Liver (tissue), 9 donors: ENCODE measurements around the gene BEND7. TPM values are rescaled to one million over a fixed set of nuclear protein-coding genes. Genes with fewer than 3 reads are reported as not detected.

Experiments
- DNase-seq: peaks from one replicate; pipeline ENCODE4 v3.0.0-alpha.2; 2017; ENCODE audit warnings: low spot score
- H3K27ac ChIP-seq, 2 donors: one replicate each; pipeline ENCODE4 v1.7.0; 2013; ENCODE audit warnings: inconsistent platforms in 2 of 2, low read length in 2 of 2, control low read depth in 1 of 2, low read depth in 1 of 2, mild to moderate bottlenecking in 1 of 2
- H3K27me3 ChIP-seq, 4 donors: one replicate each; pipeline versions ENCODE4 v1.6.1 to v1.7.0; 2013; ENCODE audit warnings: low read length in 3 of 4, inconsistent platforms in 1 of 4, mild to moderate bottlenecking in 1 of 4, moderate library complexity in 1 of 4; ENCODE audit not compliant: control insufficient read depth in 4 of 4, insufficient read depth in 4 of 4
- H3K36me3 ChIP-seq, 4 donors: one replicate each; pipeline versions ENCODE4 v1.6.1 to v1.7.0; 2013; ENCODE audit warnings: low read length in 3 of 4, mild to moderate bottlenecking in 3 of 4, low read depth in 1 of 4, moderate library complexity in 1 of 4; ENCODE audit not compliant: control insufficient read depth in 4 of 4, insufficient read depth in 3 of 4
- H3K4me1 ChIP-seq, 4 donors: one replicate each; pipeline versions ENCODE4 v1.6.1 to v1.7.0; 2013; ENCODE audit warnings: low read length in 3 of 4, mild to moderate bottlenecking in 3 of 4, moderate library complexity in 1 of 4; ENCODE audit not compliant: control insufficient read depth in 4 of 4, insufficient read depth in 4 of 4
- H3K4me3 ChIP-seq, 3 donors: one replicate each; pipeline versions ENCODE4 v1.6.1 to v1.7.0; 2013; ENCODE audit warnings: low read length in 3 of 3, control low read depth in 1 of 3, low read depth in 1 of 3, mild to moderate bottlenecking in 1 of 3
- H3K9ac ChIP-seq, 2 donors: one replicate each; pipeline ENCODE4 v1.7.0; 2013; ENCODE audit warnings: low read length in 2 of 2, mild to moderate bottlenecking in 2 of 2, moderate library complexity in 2 of 2, control low read depth in 1 of 2, low read depth in 1 of 2
- H3K9me3 ChIP-seq, 4 donors: one replicate each; pipeline versions ENCODE4 v1.6.1 to v1.7.0; 2013; ENCODE audit warnings: low read length in 3 of 4; ENCODE audit not compliant: control insufficient read depth in 4 of 4
- ATF3 ChIP-seq: IDR thresholded peaks from 2 replicates; pipeline ENCODE4 v1.6.1; 2016; ENCODE audit warnings: antibody characterized with exemption
- CTCF ChIP-seq: fragments of 150-350 bp; IDR thresholded peaks from 2 replicates; pipeline ENCODE4 v1.5.1; 2017; ENCODE audit warnings: improper control_type of control experiment, low read depth, low read length; ENCODE audit not compliant: missing input control
- EGR1 ChIP-seq, 2 donors: IDR thresholded peaks; 2 replicates each; pipeline ENCODE4 v1.6.1; 2016 to 2018; ENCODE audit warnings: antibody characterized with exemption in 2 of 2, low read depth in 2 of 2
- FOXA1 ChIP-seq: IDR thresholded peaks from 2 replicates; pipeline ENCODE4 v1.6.1; 2016; ENCODE audit warnings: antibody characterized with exemption
- FOXA2 ChIP-seq: IDR thresholded peaks from 2 replicates; pipeline ENCODE4 v1.6.1; 2016; ENCODE audit warnings: antibody characterized with exemption
- GABPA ChIP-seq, 2 donors: IDR thresholded peaks in 1 of 2; conservative IDR thresholded peaks in 1 of 2; 2 replicates each; pipeline ENCODE4 v1.6.1; 2016; ENCODE audit warnings: antibody characterized with exemption in 2 of 2, mild to moderate bottlenecking in 1 of 2, moderate library complexity in 1 of 2
- HNF4A ChIP-seq, 2 donors: conservative IDR thresholded peaks; 2 replicates each; pipeline ENCODE4 v1.6.1; 2016; ENCODE audit warnings: antibody characterized with exemption in 2 of 2, mild to moderate bottlenecking in 2 of 2
- HNF4G ChIP-seq: IDR thresholded peaks from 2 replicates; pipeline ENCODE4 v1.6.1; 2016; ENCODE audit warnings: antibody characterized with exemption
- JUND ChIP-seq, 2 donors: IDR thresholded peaks; 2 replicates each; pipeline ENCODE4 v1.6.1; 2016; ENCODE audit warnings: antibody characterized with exemption in 2 of 2
- MAX ChIP-seq: IDR thresholded peaks from 2 replicates; pipeline ENCODE4 v1.6.1; 2016; ENCODE audit warnings: antibody characterized with exemption
- NR2F2 ChIP-seq: IDR thresholded peaks from 2 replicates; pipeline ENCODE4 v1.6.1; 2016; ENCODE audit warnings: antibody characterized with exemption
- RAD21 ChIP-seq, 2 donors: IDR thresholded peaks; 2 replicates each; pipeline ENCODE4 v1.6.1; 2016; ENCODE audit warnings: antibody characterized with exemption in 2 of 2, mild to moderate bottlenecking in 2 of 2
- REST ChIP-seq: IDR thresholded peaks from 2 replicates; pipeline ENCODE4 v1.6.1; 2016; ENCODE audit warnings: antibody characterized with exemption, mild to moderate bottlenecking
- RXRA ChIP-seq, 2 donors: IDR thresholded peaks; 2 replicates each; pipeline ENCODE4 v1.6.1; 2017 to 2018; ENCODE audit warnings: antibody characterized with exemption in 2 of 2, mild to moderate bottlenecking in 1 of 2
- SP1 ChIP-seq: IDR thresholded peaks from 2 replicates; pipeline ENCODE4 v1.6.1; 2018; ENCODE audit warnings: antibody characterized with exemption, mild to moderate bottlenecking
- TAF1 ChIP-seq: conservative IDR thresholded peaks from 2 replicates; pipeline ENCODE4 v1.6.1; 2016; ENCODE audit warnings: antibody characterized with exemption, mild to moderate bottlenecking
- YY1 ChIP-seq: IDR thresholded peaks from 2 replicates; pipeline ENCODE4 v1.6.1; 2016; ENCODE audit warnings: antibody characterized with exemption, mild to moderate bottlenecking
- ZBTB33 ChIP-seq: IDR thresholded peaks from 2 replicates; pipeline ENCODE4 v1.6.1; 2016; ENCODE audit warnings: antibody characterized with exemption
- WGBS: extraction: QIAGEN DNeasy Blood & Tissue Kit; methylation state at CpG from one replicate; pipeline ENCODE4 v1.1.7; 2013; 5-methylcytosine and 5-hydroxymethylcytosine counted together
- polyA plus RNA-seq, 2 donors: library from polyadenylated mRNA; stranded (reverse) in 1 of 2; unstranded in 1 of 2; fragments of 200-250 nt in 1 of 2; fragments of >200 nt in 1 of 2; fragmentation: Nextera tagmentation in 1 of 2; extraction: Ambion mirVana in 1 of 2; gene quantifications; one replicate each; pipeline versions ENCODE4 v1.2.1 to v1.2.3, GENCODE V29; 2013 to 2015
- total RNA-seq, 2 donors: library from RNA; depleted of rRNA; stranded (reverse); fragments of >200 nt; gene quantifications; one replicate each; pipeline ENCODE4 v1.2.3, GENCODE V29; 2014
- donor health status: healthy.
- donor health status: healthy.
- donor health status: healthy.
- donor health status: healthy.
- donor health status: healthy.

Gene BEND7
- total and polyA plus RNA-seq, 4 donors = 4.1 to 10.1 (median 5.5) TPM

GRCh38 chr10:13414137-13414536 is 114.7 kb downstream of the BEND7 start:
- WGBS = 94% methylated on average over 1 of the region's 1 CpG
- TF ChIP-seq RXRA (IDR thresholded peaks at IDR 0.05) (no peak), EGR1 (IDR thresholded peaks at IDR 0.05; ENCODE audit: low read depth in 2 of 2) (no peak)
- H3K27me3 ChIP-seq = no peaks in the 10 kb centered on the region
- H3K27ac ChIP-seq = no peak overlapping the region
- H3K9ac ChIP-seq = no peak overlapping the region
- DNase-seq = no peak
- H3K9me3 ChIP-seq = no peaks in the 10 kb centered on the region
- no peaks in the 10 kb centered on the region for H3K4me1 ChIP-seq
- H3K4me3 ChIP-seq = no peak overlapping the region
- no peaks in the 10 kb centered on the region for H3K36me3 ChIP-seq

- no peak overlapping the region for H3K27ac ChIP-seq
- WGBS = 92% methylated on average over 3 of the region's 3 CpGs
- DNase-seq = no peak
- no peaks in the 10 kb centered on the region for H3K4me1 ChIP-seq
- H3K9me3 ChIP-seq = no peaks in the 10 kb centered on the region
- H3K27me3 ChIP-seq = no peaks in the 10 kb centered on the region
- H3K9ac ChIP-seq = no peak overlapping the region
- no peak overlapping the region for H3K4me3 ChIP-seq
- H3K36me3 ChIP-seq = no peaks in the 10 kb centered on the region
- TF ChIP-seq MAX (no peak), REST (no peak), JUND (IDR thresholded peaks at IDR 0.05) (no peak), ZBTB33 (no peak), ATF3 (no peak), GABPA (IDR thresholded peaks at IDR 0.05 in 1 of 2, conservative IDR thresholded peaks at IDR 0.05 in 1 of 2) (no peak), YY1 (no peak), RAD21 (IDR thresholded peaks at IDR 0.05) (no peak), FOXA2 (no peak), CTCF (no peak), HNF4G (no peak), HNF4A (conservative IDR thresholded peaks at IDR 0.05) (no peak), EGR1 (IDR thresholded peaks at IDR 0.05; ENCODE audit: low read depth in 2 of 2) (no peak), SP1 (no peak), NR2F2 (no peak), TAF1 (no peak), RXRA (IDR thresholded peaks at IDR 0.05) (no peak), FOXA1 (no peak)
Measured at GRCh38 chr10:13412894-13413293, 115.9 kb downstream of the BEND7 start.
